Measurements from ENCODE around the gene MAP3K19. TPM values are rescaled to one million over a fixed set of nuclear protein-coding genes. Genes with fewer than 3 reads are reported as not detected.

The MAP3K19 gene
- polyA plus RNA-seq, 1 experiment = not detected

- CTCF ChIA-PET = interaction anchor here (0.7 kb wide), 1 partner anchor 13 kb away, joined by 3 read pairs; no protein-coding TSS in a partner anchor
- peaks cover 6% of the 10 kb centered on the region; the same call in 1 of the 2 replicates for H3K27me3 ChIP-seq (ENCODE audit: control insufficient read depth, insufficient read depth, low read length)
- H3K36me3 ChIP-seq (ENCODE audit: control insufficient read depth, insufficient read depth, low read length) = no peaks in the 10 kb centered on the region
- TF ChIP-seq, protein P1, sequence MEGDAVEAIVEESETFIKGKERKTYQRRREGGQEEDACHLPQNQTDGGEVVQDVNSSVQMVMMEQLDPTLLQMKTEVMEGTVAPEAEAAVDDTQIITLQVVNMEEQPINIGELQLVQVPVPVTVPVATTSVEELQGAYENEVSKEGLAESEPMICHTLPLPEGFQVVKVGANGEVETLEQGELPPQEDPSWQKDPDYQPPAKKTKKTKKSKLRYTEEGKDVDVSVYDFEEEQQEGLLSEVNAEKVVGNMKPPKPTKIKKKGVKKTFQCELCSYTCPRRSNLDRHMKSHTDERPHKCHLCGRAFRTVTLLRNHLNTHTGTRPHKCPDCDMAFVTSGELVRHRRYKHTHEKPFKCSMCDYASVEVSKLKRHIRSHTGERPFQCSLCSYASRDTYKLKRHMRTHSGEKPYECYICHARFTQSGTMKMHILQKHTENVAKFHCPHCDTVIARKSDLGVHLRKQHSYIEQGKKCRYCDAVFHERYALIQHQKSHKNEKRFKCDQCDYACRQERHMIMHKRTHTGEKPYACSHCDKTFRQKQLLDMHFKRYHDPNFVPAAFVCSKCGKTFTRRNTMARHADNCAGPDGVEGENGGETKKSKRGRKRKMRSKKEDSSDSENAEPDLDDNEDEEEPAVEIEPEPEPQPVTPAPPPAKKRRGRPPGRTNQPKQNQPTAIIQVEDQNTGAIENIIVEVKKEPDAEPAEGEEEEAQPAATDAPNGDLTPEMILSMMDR (IDR thresholded peaks at IDR 0.05; ENCODE audit: insufficient read depth, low read depth, low read length) = no peak
- no peak for DNase-seq (ENCODE audit: low read depth)
- no peak overlapping the region for H3K4me3 ChIP-seq (ENCODE audit: low read depth, low read length)
- POLR2A ChIA-PET = no interaction called here
These were observed 37.9 kb downstream of the MAP3K19 start for GRCh38 chr2:135009339-135009738.

DNA sequence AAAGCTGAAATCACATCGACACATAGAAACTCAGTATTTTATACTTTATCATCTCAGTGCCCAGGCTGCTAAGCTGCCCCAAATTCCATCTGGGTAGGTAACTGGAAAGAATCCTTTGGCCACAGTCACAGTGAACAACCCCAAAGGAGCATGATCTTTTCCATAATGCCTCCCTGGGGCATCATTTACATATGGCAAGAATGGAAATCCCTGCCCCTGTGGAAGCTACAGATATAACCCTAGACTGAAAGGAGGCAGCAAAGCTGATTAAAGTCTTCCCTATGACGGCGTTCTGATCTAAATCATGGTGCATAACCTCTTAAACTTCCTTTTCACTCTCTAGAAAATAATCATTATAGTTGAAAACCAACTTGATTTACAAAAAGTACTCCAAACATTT is 41.5 kb downstream of the MAP3K19 start:
- TF ChIP-seq, protein P1 (IDR thresholded peaks at IDR 0.05; ENCODE audit: insufficient read depth, low read depth, low read length) = no peak
- Histone ChIP-seq H3K4me3 (ENCODE audit: low read depth, low read length) (no peak overlapping the region), H3K27me3 (ENCODE audit: control insufficient read depth, insufficient read depth, low read length) (peaks cover 6% of the 10 kb centered on the region; the same call in 1 of the 2 replicates), H3K36me3 (ENCODE audit: control insufficient read depth, insufficient read depth, low read length) (no peaks in the 10 kb centered on the region)
- ChIA-PET POLR2A (no interaction called here), CTCF (interaction anchor here (0.8 to 6.2 kb wide), 8 partner anchors 9 to 791 kb away, joined by 3 to 82 read pairs (median 16); no protein-coding TSS in a partner anchor)
- no peak for DNase-seq (ENCODE audit: low read depth)

- ChIA-PET POLR2A (no interaction called here), CTCF (interaction anchor here (0.6 to 6.2 kb wide), 37 partner anchors 9 to 793 kb away, joined by 3 to 82 read pairs (median 4); partner anchors contain the start of genes R3HDM1 and ZRANB3)
- Histone ChIP-seq H3K27me3 (ENCODE audit: control insufficient read depth, insufficient read depth, low read length) (peaks cover 7% of the 10 kb centered on the region; the same call in 1 of the 2 replicates), H3K36me3 (ENCODE audit: control insufficient read depth, insufficient read depth, low read length) (no peaks in the 10 kb centered on the region), H3K4me3 (ENCODE audit: low read depth, low read length) (no peak overlapping the region)
- TF ChIP-seq, protein P1 (IDR thresholded peaks at IDR 0.05; ENCODE audit: insufficient read depth, low read depth, low read length) = peak; percentile 97
- no peak for DNase-seq (ENCODE audit: low read depth)
These were observed 43.1 kb downstream of the MAP3K19 start for GRCh38 chr2:135004005-135004746.

DNA sequence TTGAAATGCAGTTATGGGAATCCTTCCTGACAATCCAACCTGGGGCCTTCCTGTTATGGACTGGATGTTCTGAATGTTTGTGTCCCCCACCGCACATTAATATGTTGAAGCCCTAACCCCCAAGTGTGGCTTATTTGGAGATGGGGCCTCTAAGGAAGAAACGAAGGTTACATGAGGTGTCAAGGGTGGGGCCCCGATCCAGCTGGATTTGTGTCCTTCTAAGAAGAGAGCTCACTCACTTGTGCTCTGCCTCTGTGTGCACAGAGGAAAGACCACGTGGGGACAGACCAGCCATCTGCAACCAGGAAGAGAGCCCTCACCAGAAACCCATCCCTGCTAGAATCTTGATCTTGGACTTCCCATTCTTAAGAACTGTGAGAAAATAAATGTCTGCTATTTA is 44.4 kb downstream of the MAP3K19 start:
- DNase-seq (ENCODE audit: low read depth) = no peak
- H3K4me3 ChIP-seq (ENCODE audit: low read depth, low read length) = no peak overlapping the region
- TF ChIP-seq, protein P1 (IDR thresholded peaks at IDR 0.05; ENCODE audit: insufficient read depth, low read depth, low read length) = no peak
- CTCF ChIA-PET = interaction anchor here (0.6 to 6.2 kb wide), 7 partner anchors 11 to 708 kb away, joined by 3 to 82 read pairs (median 7); no protein-coding TSS in a partner anchor
- peaks cover 7% of the 10 kb centered on the region; the same call in 1 of the 2 replicates for H3K27me3 ChIP-seq (ENCODE audit: control insufficient read depth, insufficient read depth, low read length)
- no peaks in the 10 kb centered on the region for H3K36me3 ChIP-seq (ENCODE audit: control insufficient read depth, insufficient read depth, low read length)
- POLR2A ChIA-PET = no interaction called here

DNA sequence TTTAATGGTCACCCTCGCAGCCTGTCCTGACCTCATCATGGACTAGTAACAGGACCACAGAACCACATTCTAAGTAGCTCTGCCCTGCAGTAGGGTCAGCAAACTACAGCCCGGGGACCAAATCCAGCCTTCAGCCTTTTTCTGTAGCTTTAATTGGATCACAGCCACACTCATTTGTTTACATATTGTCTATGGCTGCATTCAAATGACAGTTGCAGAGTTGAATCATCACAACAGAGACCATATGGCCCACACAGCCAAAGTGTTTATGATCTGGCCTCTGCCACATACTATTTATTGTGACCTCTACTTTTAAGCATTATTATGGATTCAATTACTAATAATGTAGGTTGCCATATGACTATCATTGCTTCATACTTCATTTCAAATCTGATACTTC is 47.7 kb downstream of the MAP3K19 start:
- Histone ChIP-seq H3K36me3 (ENCODE audit: control insufficient read depth, insufficient read depth, low read length) (no peaks in the 10 kb centered on the region), H3K27me3 (ENCODE audit: control insufficient read depth, insufficient read depth, low read length) (peaks cover 2% of the 10 kb centered on the region; the same call in 1 of the 2 replicates), H3K4me3 (ENCODE audit: low read depth, low read length) (no peak overlapping the region)
- TF ChIP-seq, protein P1 (IDR thresholded peaks at IDR 0.05; ENCODE audit: insufficient read depth, low read depth, low read length) = no peak
- POLR2A ChIA-PET = no interaction called here
- DNase-seq (ENCODE audit: low read depth) = no peak
- CTCF ChIA-PET = interaction anchor here (1.4 kb wide), 1 partner anchor 10 kb away, joined by 4 read pairs; no protein-coding TSS in a partner anchor

Data from BJ (cell line).